G401 (cell line): ENCODE data around the gene MEIOB. TPM values are rescaled to one million over a fixed set of nuclear protein-coding genes. Genes with fewer than 3 reads are reported as not detected.

Experiments
- total RNA-seq: library from RNA; depleted of rRNA; stranded (reverse); fragments of >200 nt; shearing (Covaris generic); gene quantifications from 2 replicates; pipeline ENCODE4 v1.2.3, GENCODE V29; 2014; rRNA removed

Gene MEIOB
- total RNA-seq, 1 experiment from 2014 or later = 105 TPM

Other genes starting within 250 kb of the MEIOB start
- 154 and 199 TPM in 2 replicates for gene JPT2, start 193.9 kb downstream of the MEIOB start, total RNA-seq
- 20.6 and 27.7 TPM in 2 replicates for gene MAPK8IP3, start 166.0 kb downstream of the MEIOB start, total RNA-seq
- gene NME3, start 100.6 kb downstream of the MEIOB start, total RNA-seq = 64.4 and 76.9 TPM in 2 replicates
- 10.4 and 10.6 TPM in 2 replicates for gene EME2, start 99.4 kb downstream of the MEIOB start, total RNA-seq
- gene MRPS34, start 99.0 kb downstream of the MEIOB start, total RNA-seq = 276 and 281 TPM in 2 replicates
- gene SPSB3, start 89.6 kb downstream of the MEIOB start, total RNA-seq = 14.0 and 27.3 TPM in 2 replicates
- gene NUBP2, start 89.2 kb downstream of the MEIOB start, total RNA-seq = 128 and 160 TPM in 2 replicates
- gene IGFALS, start 78.5 kb downstream of the MEIOB start, total RNA-seq = 0.31 TPM in 1 of 2 replicates, not detected in the other
- gene HAGH, start 45.3 kb downstream of the MEIOB start, total RNA-seq = 81.3 and 108 TPM in 2 replicates
- gene FAHD1, start 45.0 kb downstream of the MEIOB start, total RNA-seq = 63.5 and 85.2 TPM in 2 replicates
- gene HS3ST6, start 46.3 kb upstream of the MEIOB start, total RNA-seq = 1.2 and 9.8 TPM in 2 replicates
- 72.3 and 79.3 TPM in 2 replicates for gene MSRB1, start 71.0 kb upstream of the MEIOB start, total RNA-seq
- gene RPL3L, start 82.5 kb upstream of the MEIOB start, total RNA-seq = not detected in 2 replicates
- 339 and 361 TPM in 2 replicates for gene NDUFB10, start 87.4 kb upstream of the MEIOB start, total RNA-seq
- gene RPS2, start 92.7 kb upstream of the MEIOB start, total RNA-seq = 10,196 and 11,503 TPM in 2 replicates
- not detected in 2 replicates for gene RNF151, start 94.7 kb upstream of the MEIOB start, total RNA-seq
- 78.6 and 84.2 TPM in 2 replicates for gene TBL3, start 99.9 kb upstream of the MEIOB start, total RNA-seq
- gene NOXO1, start 109.3 kb upstream of the MEIOB start, total RNA-seq = not detected in 2 replicates
- 41.8 and 51.5 TPM in 2 replicates for gene GFER, start 112.0 kb upstream of the MEIOB start, total RNA-seq
- 30.5 and 36.7 TPM in 2 replicates for gene SYNGR3, start 117.8 kb upstream of the MEIOB start, total RNA-seq
- gene ZNF598, start 137.7 kb upstream of the MEIOB start, total RNA-seq = 58.0 and 72.1 TPM in 2 replicates
- gene NPW, start 147.6 kb upstream of the MEIOB start, total RNA-seq = not detected in 2 replicates
- 20.5 and 28.9 TPM in 2 replicates for gene NHERF2, start 154.7 kb upstream of the MEIOB start, total RNA-seq
- 25.2 and 36.6 TPM in 2 replicates for gene NTHL1, start 175.7 kb upstream of the MEIOB start, total RNA-seq
- gene TSC2, start 175.8 kb upstream of the MEIOB start, total RNA-seq = 23.3 and 36.4 TPM in 2 replicates